ENCODE measurements around the gene PCDH9. TPM values are rescaled to one million over a fixed set of nuclear protein-coding genes. Genes with fewer than 3 reads are reported as not detected.

PCDH9 gene
- total and polyA plus RNA-seq, 2 experiments from 2014 or later, result 0.56 to 0.76 TPM

DNA sequence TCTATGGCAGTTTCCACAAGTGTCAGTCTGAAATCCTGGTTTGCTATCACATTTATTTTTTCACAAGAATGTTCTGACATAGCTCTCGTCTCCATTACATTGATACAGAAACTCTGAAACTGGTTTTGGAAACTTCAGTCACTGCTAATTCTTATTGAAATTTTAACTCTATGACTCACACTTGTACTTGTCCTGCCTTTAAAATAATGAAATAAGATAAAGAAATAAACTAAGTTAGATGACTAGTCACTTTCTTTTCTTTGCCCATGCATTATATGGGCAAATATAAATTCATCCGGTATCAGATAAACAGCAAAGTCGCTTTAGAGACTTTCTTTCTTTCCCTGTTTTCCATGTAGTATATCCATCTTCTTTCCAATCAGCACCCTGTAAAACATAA, 257.5 kb downstream of the PCDH9 start:
- Histone ChIP-seq H2AFZ (no peak overlapping the region), H3K79me2 (ENCODE audit: insufficient read depth) (no peaks in the 10 kb centered on the region), H3K4me2 (ENCODE audit: unreplicated experiment) (no peak overlapping the region), H3K27ac (no peak overlapping the region), H3K9ac (no peak overlapping the region), H3K4me1 (ENCODE audit: insufficient read depth) (no peaks in the 10 kb centered on the region), H3K4me3 (no peak overlapping the region), H3K36me3 (ENCODE audit: low read depth) (no peaks in the 10 kb centered on the region), H3K9me3 (ENCODE audit: low read depth) (no peaks in the 10 kb centered on the region), H3K27me3 (replicated peaks; ENCODE audit: insufficient read depth) (no peaks in the 10 kb centered on the region), H3K9me2 (ENCODE audit: insufficient read depth) (no peaks in the 10 kb centered on the region), H3F3A (ENCODE audit: insufficient read depth) (no peaks in the 10 kb centered on the region), H4K20me1 (ENCODE audit: insufficient read depth) (no peaks in the 10 kb centered on the region)
- 44 to 59% methylated on average over 3 of the region's 3 CpGs for WGBS, 2 experiments (ENCODE audit: low coverage in 1 of 2, low lambda C conversion rate in 2 of 2, missing lambda C conversion rate in 2 of 2)
- TF ChIP-seq EZH2 (IDR thresholded peaks at IDR 0.05; ENCODE audit: insufficient read depth, poor library complexity, severe bottlenecking) (no peak), EZH2phosphoT487 (IDR thresholded peaks at IDR 0.05; ENCODE audit: insufficient read depth, low read depth) (no peak)
- in situ Hi-C loops (cut with MboI), result no loop called here
- no peak for DNase-seq

DNA sequence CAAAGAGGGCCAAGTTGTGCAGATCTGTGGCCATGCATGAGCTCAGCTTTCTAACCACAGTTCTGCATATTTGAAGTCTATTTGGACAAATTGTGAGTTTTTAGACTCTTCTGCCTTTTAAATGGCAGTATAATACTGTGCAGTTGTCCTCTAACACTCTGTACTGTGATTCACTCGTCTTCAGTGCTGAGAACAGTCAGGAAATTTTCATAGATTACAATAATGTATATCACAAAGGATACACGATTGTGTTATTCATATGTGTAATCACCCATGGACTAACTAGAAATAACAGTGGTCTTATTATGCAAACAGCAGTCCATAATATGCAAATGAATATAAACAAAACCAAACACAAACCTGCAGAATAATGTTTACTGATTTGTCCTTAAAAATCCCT, 259.1 kb downstream of the PCDH9 start:
- Histone ChIP-seq H3F3A (ENCODE audit: insufficient read depth) (no peaks in the 10 kb centered on the region), H3K27me3 (replicated peaks; ENCODE audit: insufficient read depth) (no peaks in the 10 kb centered on the region), H3K4me3 (no peak overlapping the region), H3K9ac (no peak overlapping the region), H3K9me3 (ENCODE audit: low read depth) (no peaks in the 10 kb centered on the region), H3K4me1 (ENCODE audit: insufficient read depth) (no peaks in the 10 kb centered on the region), H3K36me3 (ENCODE audit: low read depth) (no peaks in the 10 kb centered on the region), H3K4me2 (ENCODE audit: unreplicated experiment) (no peak overlapping the region), H4K20me1 (ENCODE audit: insufficient read depth) (no peaks in the 10 kb centered on the region), H2AFZ (no peak overlapping the region), H3K79me2 (ENCODE audit: insufficient read depth) (no peaks in the 10 kb centered on the region), H3K9me2 (ENCODE audit: insufficient read depth) (no peaks in the 10 kb centered on the region), H3K27ac (no peak overlapping the region)
- 2 to 12% methylated on average over 2 of the region's 2 CpGs for WGBS, 2 experiments (ENCODE audit: low coverage in 1 of 2, low lambda C conversion rate in 2 of 2, missing lambda C conversion rate in 2 of 2)
- TF ChIP-seq EZH2phosphoT487 (IDR thresholded peaks at IDR 0.05; ENCODE audit: insufficient read depth, low read depth) (no peak), EZH2 (IDR thresholded peaks at IDR 0.05; ENCODE audit: insufficient read depth, poor library complexity, severe bottlenecking) (no peak)
- in situ Hi-C loops (cut with MboI), result no loop called here
- no peak for DNase-seq

DNA sequence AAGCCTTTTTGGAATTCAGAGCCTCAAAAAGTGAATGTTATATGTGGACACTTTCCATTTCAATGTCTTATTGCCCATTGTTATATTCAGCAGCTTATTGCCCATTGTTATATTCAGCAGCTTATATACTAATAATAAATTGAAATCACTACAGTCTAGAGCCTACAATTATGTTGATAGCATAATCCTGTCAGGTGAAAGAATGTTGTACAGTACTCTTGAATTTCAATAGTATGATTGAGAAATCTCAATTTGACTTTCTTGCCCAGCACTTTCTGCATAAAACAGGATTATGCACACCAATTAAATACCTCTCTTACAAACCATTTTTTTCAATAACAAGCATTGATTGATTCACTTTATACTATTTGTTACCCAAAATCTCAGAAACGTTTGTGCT, 260.8 kb downstream of the PCDH9 start:
- no peak overlapping the region for H3K27ac ChIP-seq
- H3K36me3 ChIP-seq (ENCODE audit: low read depth), result no peaks in the 10 kb centered on the region
- no peaks in the 10 kb centered on the region for H3K9me3 ChIP-seq (ENCODE audit: low read depth)
- H3K4me3 ChIP-seq, result no peak overlapping the region
- no peaks in the 10 kb centered on the region for H3K4me1 ChIP-seq (ENCODE audit: insufficient read depth)
- 2 to 4% methylated on average over 1 of the region's 1 CpG for WGBS, 2 experiments (ENCODE audit: low coverage in 1 of 2, low lambda C conversion rate in 2 of 2, missing lambda C conversion rate in 2 of 2)
- no peaks in the 10 kb centered on the region for H3K27me3 ChIP-seq (replicated peaks; ENCODE audit: insufficient read depth)
- H3F3A ChIP-seq (ENCODE audit: insufficient read depth), result no peaks in the 10 kb centered on the region
- H3K4me2 ChIP-seq (ENCODE audit: unreplicated experiment), result no peak overlapping the region
- H3K79me2 ChIP-seq (ENCODE audit: insufficient read depth), result no peaks in the 10 kb centered on the region
- in situ Hi-C loops (cut with MboI), result no loop called here
- DNase-seq, result no peak
- H3K9me2 ChIP-seq (ENCODE audit: insufficient read depth), result no peaks in the 10 kb centered on the region
- H3K9ac ChIP-seq, result no peak overlapping the region
- no peak overlapping the region for H2AFZ ChIP-seq
- H4K20me1 ChIP-seq (ENCODE audit: insufficient read depth), result no peaks in the 10 kb centered on the region
- TF ChIP-seq EZH2 (IDR thresholded peaks at IDR 0.05; ENCODE audit: insufficient read depth, poor library complexity, severe bottlenecking) (no peak), EZH2phosphoT487 (IDR thresholded peaks at IDR 0.05; ENCODE audit: insufficient read depth, low read depth) (no peak)

DNA sequence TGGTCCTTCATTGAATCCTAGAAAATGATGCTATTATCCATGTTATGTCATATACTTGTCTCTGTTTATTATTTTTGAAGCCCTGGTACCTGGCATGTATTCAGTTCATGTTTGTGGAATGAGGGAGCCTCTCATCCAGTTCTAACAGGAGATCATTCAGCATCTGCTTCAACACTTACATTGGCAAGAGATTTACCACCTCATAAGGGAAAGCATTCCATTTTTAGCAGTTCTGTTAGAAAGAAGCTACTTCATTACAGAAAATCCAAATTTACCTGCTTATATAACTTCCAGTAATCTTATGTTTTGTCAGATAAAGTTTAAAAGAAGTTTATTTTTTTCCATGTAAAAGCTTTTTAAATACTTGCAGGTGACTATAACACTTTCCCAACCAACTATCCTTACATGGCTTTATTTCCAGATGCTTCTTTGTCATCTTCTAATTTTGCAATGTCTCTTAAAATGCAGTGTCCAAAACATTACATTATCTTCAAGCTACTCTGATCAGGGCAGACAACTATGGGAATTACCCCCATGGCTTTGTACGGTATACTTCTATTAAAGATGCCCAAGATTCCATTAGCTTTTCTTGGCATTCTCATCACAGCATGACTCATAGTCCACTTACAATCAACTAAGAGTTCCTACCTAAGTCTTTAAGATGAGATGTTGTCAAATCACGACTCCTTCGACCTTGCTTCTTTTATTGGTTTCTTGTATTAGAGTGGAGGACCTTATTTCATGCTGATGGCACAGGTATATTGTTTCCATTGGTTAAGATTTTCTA, 262.1 kb downstream of the PCDH9 start:
- Histone ChIP-seq H3K36me3 (ENCODE audit: low read depth) (no peaks in the 10 kb centered on the region), H3K4me2 (ENCODE audit: unreplicated experiment) (no peak overlapping the region), H3K27me3 (replicated peaks; ENCODE audit: insufficient read depth) (no peaks in the 10 kb centered on the region), H3K79me2 (ENCODE audit: insufficient read depth) (no peaks in the 10 kb centered on the region), H3F3A (ENCODE audit: insufficient read depth) (no peaks in the 10 kb centered on the region), H3K9me2 (ENCODE audit: insufficient read depth) (no peaks in the 10 kb centered on the region), H3K4me3 (no peak overlapping the region), H2AFZ (no peak overlapping the region), H3K27ac (no peak overlapping the region), H3K4me1 (ENCODE audit: insufficient read depth) (no peaks in the 10 kb centered on the region), H3K9ac (no peak overlapping the region), H4K20me1 (ENCODE audit: insufficient read depth) (no peaks in the 10 kb centered on the region), H3K9me3 (ENCODE audit: low read depth) (no peaks in the 10 kb centered on the region)
- no peak for DNase-seq
- 24 to 28% methylated on average over 3 of the region's 3 CpGs for WGBS, 2 experiments (ENCODE audit: low coverage in 1 of 2, low lambda C conversion rate in 2 of 2, missing lambda C conversion rate in 2 of 2)
- TF ChIP-seq EZH2phosphoT487 (IDR thresholded peaks at IDR 0.05; ENCODE audit: insufficient read depth, low read depth) (no peak), EZH2 (IDR thresholded peaks at IDR 0.05; ENCODE audit: insufficient read depth, poor library complexity, severe bottlenecking) (no peak)
- in situ Hi-C loops (cut with MboI), result no loop called here
